ENCODE measurements around the gene ARRDC5. TPM values are rescaled to one million over a fixed set of nuclear protein-coding genes. Genes with fewer than 3 reads are reported as not detected.

The ARRDC5 gene
- total and polyA plus RNA-seq, 2 of the 13 experiments (the other 11 are each of a cell fraction or from before 2014, with no cell fraction given): not detected

DNA sequence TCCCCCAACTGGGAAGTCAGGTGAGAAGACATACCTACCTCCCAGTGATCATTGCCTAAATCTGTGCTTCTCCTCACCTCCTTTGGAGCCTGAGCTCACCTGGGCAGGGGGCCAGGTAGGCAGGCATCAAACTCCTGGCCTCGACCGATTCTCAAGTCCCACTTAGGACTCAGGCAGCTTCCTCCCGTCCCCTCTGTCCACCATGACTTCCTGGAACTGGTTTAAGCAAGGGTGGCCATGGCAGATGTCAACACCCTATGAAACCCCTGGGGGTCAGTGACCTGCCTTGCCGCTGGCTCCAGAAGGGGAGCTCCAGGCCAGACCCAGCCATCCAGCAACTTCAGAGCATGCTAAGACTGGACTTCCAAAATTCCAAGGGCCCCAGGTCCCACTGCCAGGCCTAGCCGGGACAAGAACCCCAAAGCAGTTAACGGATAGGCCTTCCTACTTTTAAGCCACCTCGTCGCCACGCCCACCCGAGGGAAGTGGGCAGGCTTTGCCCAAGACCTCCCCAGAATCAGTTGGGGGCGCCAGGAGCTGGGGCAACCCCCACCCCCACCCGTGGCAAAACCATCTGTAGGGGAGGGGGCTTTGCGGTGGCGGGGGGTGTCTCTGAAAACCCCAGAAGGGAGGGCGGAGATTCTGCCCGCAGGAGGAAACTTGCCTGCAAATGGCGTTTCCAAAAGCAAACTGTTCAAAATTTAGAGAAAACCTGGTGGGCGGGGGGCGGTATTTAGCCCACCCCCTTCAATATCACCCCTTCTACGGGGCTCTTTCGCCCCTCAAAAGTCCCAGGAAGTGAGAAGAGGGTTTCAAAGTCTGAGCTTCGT, 35.9 kb downstream of the ARRDC5 start (continued):
- TF ChIP-seq HOXA9 (CRISPR knock-in tag; IDR thresholded peaks at IDR 0.05; ENCODE audit: borderline replicate concordance) (no peak), PHF20 (CRISPR knock-in tag; IDR thresholded peaks at IDR 0.05) (no peak), TOPORS (CRISPR knock-in tag; IDR thresholded peaks at IDR 0.05) (no peak), SMAD1 (CRISPR knock-in tag; IDR thresholded peaks at IDR 0.05; ENCODE audit: borderline replicate concordance, low read depth) (no peak), ZMYM3 (CRISPR knock-in tag; IDR thresholded peaks at IDR 0.05) (no peak), PHF8 (CRISPR knock-in tag; IDR thresholded peaks at IDR 0.05) (peak; percentile 51), NCOR1 (IDR thresholded peaks at IDR 0.05; ENCODE audit: borderline replicate concordance, low read length) (no peak), KLF16 (CRISPR knock-in tag; IDR thresholded peaks at IDR 0.05) (no peak; a peak in 1 of 4 replicates), ZNF780A (CRISPR knock-in tag; IDR thresholded peaks at IDR 0.05) (no peak), ZNF510 (CRISPR knock-in tag; IDR thresholded peaks at IDR 0.05; ENCODE audit: low read depth) (0 out of 2 replicates have a peak, but pooled peaks have one; percentile 6), ZNF296 (CRISPR knock-in tag; conservative IDR thresholded peaks at IDR 0.05) (no peak), ZNF558 (CRISPR knock-in tag; IDR thresholded peaks at IDR 0.05; ENCODE audit: borderline replicate concordance) (no peak), ZNF572 (CRISPR knock-in tag; IDR thresholded peaks at IDR 0.05) (no peak), THYN1 (CRISPR knock-in tag; IDR thresholded peaks at IDR 0.05; ENCODE audit: borderline replicate concordance, low read depth) (no peak), BCL6 (CRISPR knock-in tag; IDR thresholded peaks at IDR 0.05) (no peak), TAF1 (CRISPR knock-in tag; IDR thresholded peaks at IDR 0.05) (no peak), ZNF136 (CRISPR knock-in tag; IDR thresholded peaks at IDR 0.05; ENCODE audit: low read depth) (0 out of 2 replicates have a peak, but pooled peaks have one; percentile 64)
- TF ChIP-seq, protein P1, sequence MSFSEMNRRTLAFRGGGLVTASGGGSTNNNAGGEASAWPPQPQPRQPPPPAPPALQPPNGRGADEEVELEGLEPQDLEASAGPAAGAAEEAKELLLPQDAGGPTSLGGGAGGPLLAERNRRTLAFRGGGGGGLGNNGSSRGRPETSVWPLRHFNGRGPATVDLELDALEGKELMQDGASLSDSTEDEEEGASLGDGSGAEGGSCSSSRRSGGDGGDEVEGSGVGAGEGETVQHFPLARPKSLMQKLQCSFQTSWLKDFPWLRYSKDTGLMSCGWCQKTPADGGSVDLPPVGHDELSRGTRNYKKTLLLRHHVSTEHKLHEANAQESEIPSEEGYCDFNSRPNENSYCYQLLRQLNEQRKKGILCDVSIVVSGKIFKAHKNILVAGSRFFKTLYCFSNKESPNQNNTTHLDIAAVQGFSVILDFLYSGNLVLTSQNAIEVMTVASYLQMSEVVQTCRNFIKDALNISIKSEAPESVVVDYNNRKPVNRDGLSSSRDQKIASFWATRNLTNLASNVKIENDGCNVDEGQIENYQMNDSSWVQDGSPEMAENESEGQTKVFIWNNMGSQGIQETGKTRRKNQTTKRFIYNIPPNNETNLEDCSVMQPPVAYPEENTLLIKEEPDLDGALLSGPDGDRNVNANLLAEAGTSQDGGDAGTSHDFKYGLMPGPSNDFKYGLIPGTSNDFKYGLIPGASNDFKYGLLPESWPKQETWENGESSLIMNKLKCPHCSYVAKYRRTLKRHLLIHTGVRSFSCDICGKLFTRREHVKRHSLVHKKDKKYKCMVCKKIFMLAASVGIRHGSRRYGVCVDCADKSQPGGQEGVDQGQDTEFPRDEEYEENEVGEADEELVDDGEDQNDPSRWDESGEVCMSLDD (CRISPR knock-in tag; IDR thresholded peaks at IDR 0.05; ENCODE audit: borderline replicate concordance): no peak
- TF ChIP-seq, protein P2, sequence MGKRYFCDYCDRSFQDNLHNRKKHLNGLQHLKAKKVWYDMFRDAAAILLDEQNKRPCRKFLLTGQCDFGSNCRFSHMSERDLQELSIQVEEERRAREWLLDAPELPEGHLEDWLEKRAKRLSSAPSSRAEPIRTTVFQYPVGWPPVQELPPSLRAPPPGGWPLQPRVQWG (CRISPR knock-in tag; IDR thresholded peaks at IDR 0.05; ENCODE audit: borderline replicate concordance, low read depth): no peak
- TF ChIP-seq, protein P3, sequence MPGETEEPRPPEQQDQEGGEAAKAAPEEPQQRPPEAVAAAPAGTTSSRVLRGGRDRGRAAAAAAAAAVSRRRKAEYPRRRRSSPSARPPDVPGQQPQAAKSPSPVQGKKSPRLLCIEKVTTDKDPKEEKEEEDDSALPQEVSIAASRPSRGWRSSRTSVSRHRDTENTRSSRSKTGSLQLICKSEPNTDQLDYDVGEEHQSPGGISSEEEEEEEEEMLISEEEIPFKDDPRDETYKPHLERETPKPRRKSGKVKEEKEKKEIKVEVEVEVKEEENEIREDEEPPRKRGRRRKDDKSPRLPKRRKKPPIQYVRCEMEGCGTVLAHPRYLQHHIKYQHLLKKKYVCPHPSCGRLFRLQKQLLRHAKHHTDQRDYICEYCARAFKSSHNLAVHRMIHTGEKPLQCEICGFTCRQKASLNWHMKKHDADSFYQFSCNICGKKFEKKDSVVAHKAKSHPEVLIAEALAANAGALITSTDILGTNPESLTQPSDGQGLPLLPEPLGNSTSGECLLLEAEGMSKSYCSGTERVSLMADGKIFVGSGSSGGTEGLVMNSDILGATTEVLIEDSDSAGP (CRISPR knock-in tag; IDR thresholded peaks at IDR 0.05; ENCODE audit: borderline replicate concordance): no peak
- TF ChIP-seq, protein P4, sequence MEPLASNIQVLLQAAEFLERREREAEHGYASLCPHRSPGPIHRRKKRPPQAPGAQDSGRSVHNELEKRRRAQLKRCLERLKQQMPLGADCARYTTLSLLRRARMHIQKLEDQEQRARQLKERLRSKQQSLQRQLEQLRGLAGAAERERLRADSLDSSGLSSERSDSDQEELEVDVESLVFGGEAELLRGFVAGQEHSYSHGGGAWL (CRISPR knock-in tag; IDR thresholded peaks at IDR 0.05): no peak; the same call in 1 of the 2 replicates
- TF ChIP-seq, protein P5, sequence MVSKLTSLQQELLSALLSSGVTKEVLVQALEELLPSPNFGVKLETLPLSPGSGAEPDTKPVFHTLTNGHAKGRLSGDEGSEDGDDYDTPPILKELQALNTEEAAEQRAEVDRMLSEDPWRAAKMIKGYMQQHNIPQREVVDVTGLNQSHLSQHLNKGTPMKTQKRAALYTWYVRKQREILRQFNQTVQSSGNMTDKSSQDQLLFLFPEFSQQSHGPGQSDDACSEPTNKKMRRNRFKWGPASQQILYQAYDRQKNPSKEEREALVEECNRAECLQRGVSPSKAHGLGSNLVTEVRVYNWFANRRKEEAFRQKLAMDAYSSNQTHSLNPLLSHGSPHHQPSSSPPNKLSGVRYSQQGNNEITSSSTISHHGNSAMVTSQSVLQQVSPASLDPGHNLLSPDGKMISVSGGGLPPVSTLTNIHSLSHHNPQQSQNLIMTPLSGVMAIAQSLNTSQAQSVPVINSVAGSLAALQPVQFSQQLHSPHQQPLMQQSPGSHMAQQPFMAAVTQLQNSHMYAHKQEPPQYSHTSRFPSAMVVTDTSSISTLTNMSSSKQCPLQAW (CRISPR knock-in tag; IDR thresholded peaks at IDR 0.05): 0 out of 2 replicates have a peak, but pooled peaks have one; percentile 43
